ENCODE data around the gene SNX15.

DNA sequence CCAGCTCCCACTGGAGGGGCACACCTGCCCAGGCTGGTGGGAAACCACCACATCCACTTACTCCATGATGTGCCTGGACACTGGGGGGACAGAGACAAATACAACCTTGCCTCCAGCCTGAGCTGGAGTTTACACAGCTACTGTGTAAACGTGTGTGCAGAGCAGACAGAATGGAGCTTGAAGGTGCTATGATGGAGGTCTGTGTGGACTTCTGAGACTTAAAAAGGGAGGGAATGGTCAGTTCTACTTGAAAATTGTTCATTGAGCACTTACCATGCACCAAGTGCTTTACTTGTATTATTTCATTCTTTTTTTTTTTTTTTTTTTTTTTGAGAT lies 45.4 kb downstream of the SNX15 start:
- TF ChIP-seq, protein P1, sequence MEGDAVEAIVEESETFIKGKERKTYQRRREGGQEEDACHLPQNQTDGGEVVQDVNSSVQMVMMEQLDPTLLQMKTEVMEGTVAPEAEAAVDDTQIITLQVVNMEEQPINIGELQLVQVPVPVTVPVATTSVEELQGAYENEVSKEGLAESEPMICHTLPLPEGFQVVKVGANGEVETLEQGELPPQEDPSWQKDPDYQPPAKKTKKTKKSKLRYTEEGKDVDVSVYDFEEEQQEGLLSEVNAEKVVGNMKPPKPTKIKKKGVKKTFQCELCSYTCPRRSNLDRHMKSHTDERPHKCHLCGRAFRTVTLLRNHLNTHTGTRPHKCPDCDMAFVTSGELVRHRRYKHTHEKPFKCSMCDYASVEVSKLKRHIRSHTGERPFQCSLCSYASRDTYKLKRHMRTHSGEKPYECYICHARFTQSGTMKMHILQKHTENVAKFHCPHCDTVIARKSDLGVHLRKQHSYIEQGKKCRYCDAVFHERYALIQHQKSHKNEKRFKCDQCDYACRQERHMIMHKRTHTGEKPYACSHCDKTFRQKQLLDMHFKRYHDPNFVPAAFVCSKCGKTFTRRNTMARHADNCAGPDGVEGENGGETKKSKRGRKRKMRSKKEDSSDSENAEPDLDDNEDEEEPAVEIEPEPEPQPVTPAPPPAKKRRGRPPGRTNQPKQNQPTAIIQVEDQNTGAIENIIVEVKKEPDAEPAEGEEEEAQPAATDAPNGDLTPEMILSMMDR (IDR thresholded peaks at IDR 0.05): no peak
- no peak for TF ChIP-seq POLR2A (IDR thresholded peaks at IDR 0.05)
